ENCODE results near the gene IFITM2. TPM values are rescaled to one million over a fixed set of nuclear protein-coding genes. Genes with fewer than 3 reads are reported as not detected.
A peak's percentile ranks its signal among the peaks of the same experiment; 100 is the strongest.
"Not testable (repeated sequence)": the region's sequence is repeated elsewhere in the genome, so short reads cannot be mapped to it uniquely, and the experiment has no call there.

The IFITM2 gene
- total and polyA plus RNA-seq, 8 donors, result 8.8 to 394 (median 37.8) TPM

DNA sequence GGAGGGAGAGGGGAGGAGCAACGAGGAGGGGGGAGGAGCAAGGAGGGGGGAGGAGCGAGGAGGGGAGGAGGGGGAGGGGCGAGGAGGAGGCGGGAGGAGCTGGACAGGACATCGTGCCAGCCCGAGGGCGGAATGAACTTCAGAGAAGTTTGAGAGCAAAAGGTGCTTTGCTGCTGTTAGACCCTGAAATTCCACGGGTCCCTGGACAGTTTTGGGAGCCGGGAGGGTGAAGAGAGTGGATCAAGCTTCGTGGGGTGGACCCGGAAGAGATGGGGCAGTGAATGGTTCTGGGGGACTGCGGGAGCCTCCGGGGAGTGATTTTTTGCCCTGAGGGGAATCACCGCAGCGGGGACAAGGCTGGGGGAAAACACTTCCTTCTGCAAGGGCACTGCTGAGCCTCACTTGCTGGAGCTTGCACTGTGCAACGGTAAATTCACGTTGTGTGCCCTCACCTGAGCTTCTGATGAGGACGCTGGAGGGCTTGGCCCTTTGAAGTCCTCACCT is 40.1 kb upstream of the IFITM2 start:
- TF ChIP-seq CTCF (IDR thresholded peaks at IDR 0.05) (no peak), EP300 (IDR thresholded peaks at IDR 0.05) (no peak), POLR2AphosphoS5 (IDR thresholded peaks at IDR 0.05) (peak in 1 of 3 donors; percentile 39), POLR2A (IDR thresholded peaks at IDR 0.05) (no peak)
- Histone ChIP-seq H3K27me3 (peaks cover 0 to 34% (median 0%) of the 10 kb centered on the region in 3 donors), H3K27ac (peak overlapping the region; percentile 23 to 89 (median 77)), H3K9me3 (peaks cover 0 to 10% (median 0%) of the 10 kb centered on the region in 4 donors), H3K36me3 (no peaks in the 10 kb centered on the region), H3K4me1 (peaks cover 0 to 23% (median 10%) of the 10 kb centered on the region in 4 donors), H3K4me3 (peak overlapping the region; percentile 25 to 45 (median 38))
- 40 to 58% (median 43%) methylated on average over 14 to 17 of the region's 18 CpGs for WGBS, 5 donors
- DNase-seq, result peak; percentile 21 to 60
- intact Hi-C loops (cut with DNase I; ENCODE audit: low total_unique reads), result no loop called here

GRCh38 chr11:268716-269145 is 38.9 kb upstream of the IFITM2 start:
- DNase-seq, result peak; percentile 68 to 69
- H3K9me3 ChIP-seq; intact Hi-C loops (cut with DNase I; ENCODE audit: low total_unique reads); H3K36me3 ChIP-seq: not testable (repeated sequence)
- Histone ChIP-seq H3K4me3 (peak overlapping the region in 3 of 4 donors; percentile 3 to 45 (median 39)), H3K27me3 (peaks cover 0 to 39% (median 0%) of the 10 kb centered on the region in 3 donors), H3K27ac (peak overlapping the region; percentile 32 to 89 (median 77)), H3K4me1 (peaks cover 0 to 23% (median 10%) of the 10 kb centered on the region in 4 donors)
- 33 to 42% (median 40%) methylated on average over 16 of the region's 16 CpGs for WGBS, 5 donors
- peak in 2 of 3 donors; percentile 66 to 67 for TF ChIP-seq POLR2AphosphoS5 (IDR thresholded peaks at IDR 0.05)

DNA sequence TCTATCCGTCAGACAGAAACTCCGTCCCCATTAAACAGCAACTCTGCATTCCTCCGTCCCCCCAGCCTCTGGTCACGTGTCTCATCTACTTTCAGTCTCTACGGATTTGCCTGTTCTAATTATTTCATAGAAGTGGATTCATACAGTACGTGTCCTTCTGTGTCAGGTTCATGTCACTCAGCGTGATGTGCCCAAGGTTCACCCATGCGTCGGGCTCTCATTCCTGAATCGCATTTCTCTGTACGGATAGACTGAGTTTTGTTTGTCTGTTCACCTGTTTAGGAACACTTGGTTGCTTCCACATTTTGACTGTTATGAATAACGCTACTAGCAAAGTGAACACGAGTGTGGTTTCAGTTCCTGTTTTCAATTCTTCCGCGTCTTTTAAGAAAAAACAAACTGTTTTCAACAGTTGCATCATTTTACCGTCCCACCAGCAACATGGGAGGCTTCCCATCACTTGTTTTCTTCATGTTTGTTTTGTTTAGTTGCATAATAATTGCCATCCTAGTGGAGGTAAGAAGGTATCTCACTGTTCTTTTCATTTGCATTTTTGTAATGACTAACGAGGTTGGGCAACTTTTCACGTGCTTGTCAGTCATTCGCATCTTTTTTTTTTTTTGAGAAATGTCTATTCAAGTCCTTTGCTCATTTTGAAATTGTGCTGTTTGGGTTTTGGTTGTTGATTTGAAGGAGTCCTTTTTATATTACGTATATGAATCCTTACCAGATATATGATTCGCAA is 38.3 kb upstream of the IFITM2 start:
- intact Hi-C loops (cut with DNase I; ENCODE audit: low total_unique reads), result no loop called here
- DNase-seq, result peak in 1 of 2 donors; percentile 62
- 43 to 57% (median 56%) methylated on average over 21 of the region's 21 CpGs for WGBS, 5 donors
- Histone ChIP-seq H3K9me3 (peaks cover 0 to 10% (median 0%) of the 10 kb centered on the region in 4 donors), H3K27me3 (peaks cover 0 to 39% (median 0%) of the 10 kb centered on the region in 3 donors), H3K27ac (peak overlapping the region; percentile 61 to 89 (median 77)), H3K4me3 (peak overlapping the region in 2 of 4 donors; percentile 39 to 45), H3K36me3 (no peaks in the 10 kb centered on the region), H3K4me1 (peaks cover 0 to 23% (median 10%) of the 10 kb centered on the region in 4 donors)
- no peak for TF ChIP-seq EP300 (IDR thresholded peaks at IDR 0.05)
- peak in 2 of 3 donors; percentile 13 to 58 for TF ChIP-seq POLR2AphosphoS5 (IDR thresholded peaks at IDR 0.05)

DNA sequence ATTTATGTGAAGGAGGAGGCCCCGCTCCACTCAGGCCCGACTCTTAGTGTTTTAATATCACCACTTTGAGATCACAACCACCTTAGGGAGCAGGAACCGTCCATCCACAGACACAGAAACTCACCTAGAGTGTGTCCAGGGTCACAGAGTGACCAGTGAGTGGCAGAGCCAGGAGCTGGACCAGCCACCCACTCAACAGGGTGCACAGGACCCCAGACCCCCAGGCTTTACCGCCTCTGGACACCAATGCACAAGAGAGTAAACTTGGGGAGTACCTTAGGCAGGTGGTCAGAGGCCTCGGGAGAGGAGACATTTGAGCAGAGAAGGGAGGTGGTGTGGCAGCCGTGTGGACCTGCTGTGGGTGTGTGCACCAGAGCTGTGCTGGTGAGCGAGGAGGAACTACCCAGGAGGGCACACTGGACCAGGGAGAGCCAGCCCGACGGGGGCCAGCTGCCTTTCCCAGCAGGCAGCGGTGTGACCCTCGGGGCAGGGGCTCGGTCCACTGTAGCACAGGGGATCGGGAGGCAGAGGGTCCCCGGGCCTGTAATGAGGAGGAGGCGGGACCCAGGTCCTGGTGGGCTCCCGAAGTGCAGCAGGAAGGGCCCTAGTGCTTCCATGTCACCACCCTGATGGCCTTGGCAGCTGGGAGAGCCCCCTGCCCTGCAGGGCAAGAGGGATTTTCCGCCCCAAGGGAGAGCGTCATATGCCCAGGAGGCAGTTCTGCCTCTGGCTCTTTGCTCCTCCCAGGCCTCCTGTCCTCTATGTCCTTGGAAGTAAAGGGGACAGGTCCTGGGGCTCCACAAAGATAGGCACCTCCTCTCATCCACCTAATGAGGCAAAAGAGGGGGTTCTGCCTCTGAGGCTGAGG is 36.9 kb upstream of the IFITM2 start:
- TF ChIP-seq POLR2A (IDR thresholded peaks at IDR 0.05) (no peak), CTCF (IDR thresholded peaks at IDR 0.05) (no peak)
- H3K27ac ChIP-seq, result peak overlapping the region in 4 of 5 donors; percentile 75 to 89 (median 83)
- H3K4me1 ChIP-seq, result peaks cover 0 to 23% (median 10%) of the 10 kb centered on the region in 4 donors
- H3K9me3 ChIP-seq, result peaks cover 0 to 5% (median 0%) of the 10 kb centered on the region in 4 donors
- no peak for DNase-seq
- H3K36me3 ChIP-seq, result no peaks in the 10 kb centered on the region
- H3K27me3 ChIP-seq, result peaks cover 0 to 39% (median 0%) of the 10 kb centered on the region in 3 donors
- intact Hi-C loops (cut with DNase I; ENCODE audit: low total_unique reads), result no loop called here
- no peak overlapping the region for H3K4me3 ChIP-seq
- 73 to 84% (median 83%) methylated on average over 15 to 18 of the region's 18 CpGs for WGBS, 5 donors

GRCh38 chr11:271319-271715 is 36.3 kb upstream of the IFITM2 start:
- TF ChIP-seq POLR2A (IDR thresholded peaks at IDR 0.05), result no peak
- no peak for TF ChIP-seq EP300 (IDR thresholded peaks at IDR 0.05)
- TF ChIP-seq POLR2AphosphoS5 (IDR thresholded peaks at IDR 0.05), result no peak
- no peak for TF ChIP-seq CTCF (IDR thresholded peaks at IDR 0.05)
- DNase-seq, result no peak
- H3K4me1 ChIP-seq, result peaks cover 0 to 23% (median 10%) of the 10 kb centered on the region in 4 donors
- no peaks in the 10 kb centered on the region for H3K9me3 ChIP-seq
- H3K27me3 ChIP-seq, result peaks cover 0 to 39% (median 0%) of the 10 kb centered on the region in 3 donors
- no peak overlapping the region for H3K4me3 ChIP-seq
- intact Hi-C loops (cut with DNase I; ENCODE audit: low total_unique reads), result no loop called here
- no peaks in the 10 kb centered on the region for H3K36me3 ChIP-seq
- 35 to 69% (median 64%) methylated on average over 4 to 8 of the region's 8 CpGs for WGBS, 5 donors
- H3K27ac ChIP-seq, result peak overlapping the region in 2 of 5 donors; percentile 89

Measured in stomach (tissue), 9 donors.